Endothelial cell of hepatic sinusoid (primary cell): Measurements from ENCODE around the gene ETAA1.

ENCODE experiments used
- in situ Hi-C: cut with HindIII; loops from 2 replicates; pipeline ENCODE4 v1.10.0; 2017; ENCODE audit warnings: low sequenced_read_pairs

ETAA1 gene

GRCh38 chr2:67436221-67436620 lies 39.1 kb downstream of the ETAA1 start:
- in situ Hi-C loops, result no loop called here

DNA sequence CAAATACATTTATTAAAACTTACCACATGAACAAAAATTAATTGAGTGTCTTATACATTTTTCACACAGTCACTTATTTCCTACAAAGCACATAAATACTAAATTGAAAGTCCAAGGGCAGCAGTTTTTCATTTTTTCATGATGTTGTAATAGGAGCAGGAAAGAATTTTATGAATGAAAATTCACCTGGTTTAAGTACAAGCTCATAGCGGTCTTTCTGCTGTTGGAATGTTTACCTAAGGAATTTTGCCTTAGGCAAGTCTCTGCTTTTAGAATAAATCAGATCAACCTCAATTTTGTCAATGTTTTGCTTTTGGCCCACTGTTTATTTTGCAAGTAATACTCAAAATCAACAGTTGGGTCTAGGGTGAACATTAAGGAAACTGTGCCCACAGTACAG lies 40.0 kb downstream of the ETAA1 start:
- in situ Hi-C loops, result no loop called here

DNA sequence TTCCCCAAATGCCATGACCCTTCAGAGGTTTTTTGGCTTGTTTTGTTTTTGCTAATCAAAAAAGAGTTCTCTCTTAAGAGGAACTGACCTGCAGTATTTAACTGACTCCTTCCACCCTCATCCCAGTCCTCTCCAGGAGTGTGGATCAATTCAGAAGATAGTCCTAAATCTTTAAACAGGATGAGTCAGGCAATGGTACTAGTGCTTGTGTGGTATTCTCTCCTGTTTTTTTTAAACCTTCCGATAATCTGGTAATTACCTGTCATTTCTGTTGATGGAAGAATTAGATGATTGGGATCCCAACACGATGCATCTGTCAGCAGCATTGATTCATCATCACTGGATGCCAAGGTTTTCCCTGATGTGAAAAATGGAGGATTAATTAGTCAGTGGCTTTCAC lies 41.2 kb downstream of the ETAA1 start:
- in situ Hi-C loops, result no loop called here

GRCh38 chr2:67445652-67446268 lies 48.6 kb downstream of the ETAA1 start:
- in situ Hi-C loops, result no loop called here

- in situ Hi-C loops, result no loop called here
These were observed 49.4 kb downstream of the ETAA1 start for GRCh38 chr2:67446491-67446911.

GRCh38 chr2:67448648-67449047 lies 51.5 kb downstream of the ETAA1 start:
- in situ Hi-C loops, result no loop called here

- in situ Hi-C loops, result no loop called here
These were observed 54.1 kb downstream of the ETAA1 start for GRCh38 chr2:67451086-67451832.

DNA sequence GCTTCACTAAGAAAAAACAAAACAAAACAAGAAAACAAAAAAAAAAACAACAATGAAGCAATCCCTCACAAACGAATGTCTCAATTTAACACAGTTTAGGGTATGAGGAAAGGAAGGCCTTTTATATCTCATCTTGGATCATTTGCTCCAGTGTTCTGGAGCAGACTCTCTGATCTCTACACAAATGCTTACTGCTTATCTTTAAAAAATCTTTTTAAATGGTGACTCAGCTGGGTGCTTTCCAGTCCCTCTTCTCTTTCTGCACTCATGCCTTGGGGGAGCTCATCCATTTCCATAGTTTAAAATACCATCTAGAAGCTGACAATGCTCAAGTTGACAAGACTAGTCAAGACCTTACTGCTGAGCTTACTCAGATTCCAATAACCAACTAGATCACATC lies 56.2 kb downstream of the ETAA1 start:
- in situ Hi-C loops, result no loop called here

DNA sequence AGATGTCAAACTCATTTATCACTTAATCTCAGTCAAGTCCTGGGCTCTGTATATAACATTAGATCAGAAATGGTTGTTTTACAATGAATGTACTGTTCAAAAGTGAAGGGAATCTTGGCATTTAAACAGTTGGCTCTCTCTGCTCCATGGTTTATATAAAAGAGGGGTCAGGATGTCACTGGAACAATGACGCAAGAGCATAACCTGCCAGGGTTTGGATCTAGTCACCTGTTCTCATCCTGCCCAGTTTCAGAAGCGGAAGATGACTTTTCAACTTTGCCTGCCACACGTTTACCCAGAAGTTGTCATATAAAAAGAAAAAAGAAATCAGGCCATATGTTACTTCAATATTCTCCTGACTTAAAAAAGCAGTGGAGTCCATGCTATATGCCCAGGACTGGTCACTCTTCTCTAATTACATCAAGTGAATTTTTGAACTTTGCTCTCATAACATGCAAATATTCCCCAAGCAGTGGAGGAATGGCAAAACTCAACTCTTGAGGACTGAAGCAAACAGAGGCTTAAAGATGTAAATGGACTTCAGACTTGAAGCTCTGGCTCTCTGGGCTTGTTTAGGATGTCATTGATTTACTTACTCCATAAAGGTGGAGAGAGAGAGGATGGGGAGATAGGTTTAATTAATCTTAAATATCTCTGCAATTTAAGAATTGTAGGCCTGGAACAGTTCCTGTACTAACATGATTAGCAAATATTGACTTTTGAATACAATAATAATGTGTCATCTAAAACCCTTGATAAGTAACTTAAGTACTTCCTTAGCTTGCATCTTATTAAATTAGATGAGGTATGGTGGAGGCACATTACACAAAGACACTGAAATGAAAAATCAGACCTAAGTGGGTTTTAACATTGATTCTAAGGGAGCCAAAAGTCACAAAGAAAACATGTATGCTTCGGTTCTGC lies 58.3 kb downstream of the ETAA1 start:
- in situ Hi-C loops, result no loop called here

- in situ Hi-C loops, result no loop called here
These were observed 59.3 kb downstream of the ETAA1 start for GRCh38 chr2:67456428-67456827.

DNA sequence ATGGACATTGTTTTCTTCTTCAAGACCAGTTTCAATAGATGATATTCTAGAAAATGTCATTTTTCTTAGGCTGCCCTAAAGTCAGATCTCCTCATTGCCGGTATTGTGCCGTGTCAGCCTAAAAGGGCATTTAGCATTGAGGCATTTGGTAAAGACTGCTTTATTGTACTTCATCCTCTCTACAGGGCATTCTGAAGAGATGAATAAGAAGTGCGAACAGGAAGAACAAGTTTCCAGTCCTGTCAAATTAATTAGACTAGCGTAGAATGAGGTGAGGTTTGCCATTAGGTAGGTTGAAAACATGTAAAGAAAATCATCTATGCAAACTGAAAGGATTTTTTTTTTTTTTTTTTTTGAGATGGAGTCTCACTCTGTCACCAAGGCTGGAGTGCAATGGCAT lies 60.6 kb downstream of the ETAA1 start:
- in situ Hi-C loops, result no loop called here

DNA sequence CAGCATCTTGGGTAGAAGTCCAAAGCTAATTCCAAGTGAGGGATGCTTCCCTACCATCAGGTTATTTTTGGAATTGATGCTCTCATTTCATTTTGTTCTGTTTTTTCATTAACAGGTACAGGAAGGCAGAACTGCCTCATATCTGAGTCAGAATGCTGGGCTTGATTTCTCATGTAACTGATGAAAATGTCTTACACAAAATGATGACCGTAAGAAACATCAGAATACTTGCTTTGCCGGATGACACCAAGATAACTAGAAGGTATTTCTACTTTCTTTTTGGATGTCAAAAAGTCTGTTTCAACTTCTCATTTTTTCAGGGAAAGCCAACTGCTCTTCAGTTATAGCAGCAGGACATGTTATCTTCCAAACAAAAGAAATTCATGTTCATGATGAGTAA lies 62.6 kb downstream of the ETAA1 start:
- in situ Hi-C loops, result loop anchor here (5.0 kb wide), 1 partner anchor 67 kb away; no protein-coding TSS in a partner anchor
